Measurements from ENCODE around the gene UGT1A3.

DNA sequence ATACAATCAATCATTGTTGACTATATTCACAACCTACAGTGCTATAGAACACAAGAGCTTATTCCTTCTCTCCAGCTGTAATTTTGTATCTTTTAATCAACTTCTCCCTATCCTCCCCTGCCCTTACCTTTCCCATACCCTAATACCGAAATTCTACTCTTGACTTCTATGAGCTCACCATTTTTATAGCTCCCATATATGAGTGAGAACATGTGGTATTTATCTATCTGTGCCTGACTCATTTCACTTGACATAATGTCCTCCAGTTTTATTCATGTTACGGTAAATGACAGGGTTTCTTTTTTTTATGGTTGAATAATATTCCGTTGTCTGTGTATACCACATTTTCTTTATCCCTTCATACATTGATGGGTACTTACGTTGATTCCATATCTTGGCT lies 51.9 kb downstream of the UGT1A3 start:
- TF ChIP-seq EZH2 (IDR thresholded peaks at IDR 0.05; ENCODE audit: insufficient read depth, poor library complexity, severe bottlenecking), result no peak
- no peak for TF ChIP-seq EZH2phosphoT487 (IDR thresholded peaks at IDR 0.05; ENCODE audit: insufficient read depth, low read depth)
